Kidney (tissue), 14 donors: ENCODE data around the gene EOMES. TPM values are rescaled to one million over a fixed set of nuclear protein-coding genes. Genes with fewer than 3 reads are reported as not detected.
A peak's percentile ranks its signal among the peaks of the same experiment; 100 is the strongest.

Experiments
- DNase-seq, 5 donors: peaks; one replicate each; pipeline ENCODE4 v3.0.0-alpha.2; 2013 to 2020
- FAIRE-seq: peaks from 2 replicates; lab custom pipeline; 2012; peaks lifted over from hg19 to GRCh38; lab: Jason Lieb, UNC
- H3K27ac ChIP-seq, 2 donors: one replicate each; pipeline ENCODE4 v1.7.0; 2013; ENCODE audit warnings: low read depth in 2 of 2, low read length in 2 of 2, inconsistent platforms in 1 of 2
- H3K27me3 ChIP-seq: one replicate; pipeline ENCODE4 v1.7.1; 2013; ENCODE audit warnings: low read length, inconsistent platforms; ENCODE audit not compliant: control insufficient read depth, insufficient read depth
- H3K36me3 ChIP-seq, 3 donors: one replicate each; pipeline versions ENCODE4 v1.7.0 to v1.7.1; 2013; ENCODE audit warnings: low read length in 3 of 3, control low read depth in 1 of 3, inconsistent platforms in 1 of 3; ENCODE audit not compliant: insufficient read depth in 3 of 3, control insufficient read depth in 2 of 3
- H3K4me1 ChIP-seq, 3 donors: one replicate each; pipeline versions ENCODE4 v1.7.0 to v1.7.1; 2013; ENCODE audit warnings: low read length in 3 of 3, inconsistent platforms in 1 of 3, low read depth in 1 of 3; ENCODE audit not compliant: control insufficient read depth in 2 of 3, insufficient read depth in 2 of 3
- H3K4me3 ChIP-seq, 3 donors: one replicate each; pipeline versions ENCODE4 v1.7.0 to v1.8.1; 2013; ENCODE audit warnings: low read length in 3 of 3, control low read depth in 1 of 3, inconsistent platforms in 1 of 3
- H3K9ac ChIP-seq, 3 donors: one replicate each; pipeline versions ENCODE4 v1.7.0 to v1.7.1; 2013; ENCODE audit warnings: low read length in 3 of 3, control low read depth in 1 of 3, inconsistent platforms in 1 of 3
- H3K9me3 ChIP-seq, 3 donors: one replicate each; pipeline versions ENCODE4 v1.7.0 to v1.7.1; 2013; ENCODE audit warnings: low read length in 3 of 3, control low read depth in 1 of 3, inconsistent platforms in 1 of 3; ENCODE audit not compliant: control insufficient read depth in 2 of 3, insufficient read depth in 1 of 3
- intact Hi-C: fragments of 100-400 bp; cut with DNase I; formaldehyde crosslinking; loops from one replicate; pipeline ENCODE4 v1.11.1; 2022
- polyA plus RNA-seq: library from polyadenylated mRNA; stranded (reverse); fragments of 350-450 nt; fragmentation: Illumina TruSeq; extraction: RNeasy Lipid Tissue Mini Kit (QIAGEN cat#74804); gene quantifications from one replicate; pipeline ENCODE4 v1.2.3, GENCODE V29; 2014; ENCODE audit warnings: low read depth, low replicate concordance; ENCODE audit not compliant: insufficient read depth
- total RNA-seq: library from RNA; stranded (reverse); fragmentation: NEBNext Ultra II Directional; extraction: Animal tissue kit (Norgen Biotek cat#: 25700); gene quantifications from one replicate; pipeline ENCODE4 v1.2.1, GENCODE V29; 2021
- TF ChIP-seq, protein P1 (sequence below): IDR thresholded peaks from 3 replicates; pipeline ENCODE4 v1.5.1; 2012; ENCODE audit warnings: mild to moderate bottlenecking, moderate library complexity, borderline replicate concordance; ENCODE audit not compliant: insufficient read depth; ENCODE audit errors: extremely low read depth
- donor health status: control.
- donor health status: control.
- donor health status: control.
- donor health status: control.
- donor health status: control.
- donor health status: DM: yes; HTN: yes; CAD: no.
- donor health status: Normal renal cell carcinoma (clear cell type).

Gene EOMES
- total and polyA plus RNA-seq, 2 donors from 2014 or later, result 0.22 to 1.3 TPM

GRCh38 chr3:27677565-27677964, 44.6 kb downstream of the EOMES start:
- Histone ChIP-seq H3K4me3 (no peak overlapping the region), H3K36me3 (no peaks in the 10 kb centered on the region), H3K9ac (no peak overlapping the region), H3K27ac (no peak overlapping the region), H3K4me1 (peaks cover 2 to 7% (median 2%) of the 10 kb centered on the region in 3 donors), H3K9me3 (no peaks in the 10 kb centered on the region), H3K27me3 (no peaks in the 10 kb centered on the region)
- TF ChIP-seq, protein P1, sequence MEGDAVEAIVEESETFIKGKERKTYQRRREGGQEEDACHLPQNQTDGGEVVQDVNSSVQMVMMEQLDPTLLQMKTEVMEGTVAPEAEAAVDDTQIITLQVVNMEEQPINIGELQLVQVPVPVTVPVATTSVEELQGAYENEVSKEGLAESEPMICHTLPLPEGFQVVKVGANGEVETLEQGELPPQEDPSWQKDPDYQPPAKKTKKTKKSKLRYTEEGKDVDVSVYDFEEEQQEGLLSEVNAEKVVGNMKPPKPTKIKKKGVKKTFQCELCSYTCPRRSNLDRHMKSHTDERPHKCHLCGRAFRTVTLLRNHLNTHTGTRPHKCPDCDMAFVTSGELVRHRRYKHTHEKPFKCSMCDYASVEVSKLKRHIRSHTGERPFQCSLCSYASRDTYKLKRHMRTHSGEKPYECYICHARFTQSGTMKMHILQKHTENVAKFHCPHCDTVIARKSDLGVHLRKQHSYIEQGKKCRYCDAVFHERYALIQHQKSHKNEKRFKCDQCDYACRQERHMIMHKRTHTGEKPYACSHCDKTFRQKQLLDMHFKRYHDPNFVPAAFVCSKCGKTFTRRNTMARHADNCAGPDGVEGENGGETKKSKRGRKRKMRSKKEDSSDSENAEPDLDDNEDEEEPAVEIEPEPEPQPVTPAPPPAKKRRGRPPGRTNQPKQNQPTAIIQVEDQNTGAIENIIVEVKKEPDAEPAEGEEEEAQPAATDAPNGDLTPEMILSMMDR, result no peak
- intact Hi-C loops, result no loop called here
- no peak for DNase-seq
- FAIRE-seq, result no peak

- no peak overlapping the region for H3K27ac ChIP-seq
- intact Hi-C loops, result no loop called here
- DNase-seq (no peak), FAIRE-seq (no peak)
- no peak overlapping the region for H3K9ac ChIP-seq
- no peaks in the 10 kb centered on the region for H3K4me1 ChIP-seq
- no peak overlapping the region for H3K4me3 ChIP-seq
- H3K27me3 ChIP-seq, result no peaks in the 10 kb centered on the region
- no peaks in the 10 kb centered on the region for H3K9me3 ChIP-seq
- H3K36me3 ChIP-seq, result no peaks in the 10 kb centered on the region
- TF ChIP-seq, protein P1, result no peak
These were observed 46.8 kb downstream of the EOMES start for GRCh38 chr3:27675287-27675686.

DNA sequence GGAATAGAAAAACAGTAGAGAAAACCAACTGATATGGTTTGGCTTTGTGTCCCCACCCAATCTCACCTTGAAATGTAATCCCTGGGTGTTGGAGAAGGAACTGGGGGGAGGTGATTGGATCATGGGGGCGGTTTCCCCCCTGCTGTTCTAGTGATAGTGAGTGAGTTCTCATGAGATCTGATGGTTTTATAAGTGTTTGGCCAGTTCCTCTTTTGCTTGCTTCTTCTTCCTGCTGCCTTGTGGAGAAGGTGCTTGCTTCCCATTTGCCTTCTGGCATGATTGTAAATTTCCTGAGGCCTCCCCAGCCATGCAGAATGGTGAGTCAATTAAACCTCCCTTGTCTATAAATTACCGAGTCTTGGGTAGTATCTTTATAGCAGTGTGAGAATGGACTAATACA, 48.4 kb downstream of the EOMES start:
- Histone ChIP-seq H3K27ac (no peak overlapping the region), H3K9me3 (no peaks in the 10 kb centered on the region), H3K27me3 (no peaks in the 10 kb centered on the region), H3K4me3 (no peak overlapping the region), H3K36me3 (no peaks in the 10 kb centered on the region), H3K4me1 (no peaks in the 10 kb centered on the region), H3K9ac (no peak overlapping the region)
- intact Hi-C loops, result no loop called here
- DNase-seq, result no peak
- FAIRE-seq, result no peak
- TF ChIP-seq, protein P1, result no peak

DNA sequence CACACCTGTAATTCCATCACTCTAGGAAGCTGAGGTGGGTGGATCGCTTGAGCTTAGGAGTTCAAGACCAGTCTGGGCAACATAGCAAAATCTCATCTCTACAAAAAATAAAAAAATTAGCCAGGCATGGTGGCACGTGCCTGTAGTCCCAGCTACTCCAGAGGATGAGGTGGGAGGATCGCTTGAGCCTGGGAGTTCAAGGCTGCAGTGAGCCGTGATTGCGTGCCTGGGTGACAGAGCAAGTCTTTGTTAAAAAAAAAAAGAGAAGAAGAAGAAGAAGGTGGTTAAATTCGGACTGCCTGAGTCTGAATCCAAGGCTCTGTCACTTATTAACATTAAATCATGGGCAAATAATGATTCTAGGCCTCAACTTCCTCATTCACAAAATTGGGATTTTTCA, 51.0 kb downstream of the EOMES start:
- no peaks in the 10 kb centered on the region for H3K36me3 ChIP-seq
- H3K4me3 ChIP-seq, result no peak overlapping the region
- no peak for FAIRE-seq
- DNase-seq, result peak in 1 of 5 donors; percentile 14
- TF ChIP-seq, protein P1, result no peak
- intact Hi-C loops, result no loop called here
- H3K27ac ChIP-seq, result no peak overlapping the region
- no peaks in the 10 kb centered on the region for H3K4me1 ChIP-seq
- H3K27me3 ChIP-seq, result no peaks in the 10 kb centered on the region
- no peaks in the 10 kb centered on the region for H3K9me3 ChIP-seq
- H3K9ac ChIP-seq, result no peak overlapping the region
